Naive thymus-derived CD4-positive, alpha-beta T cell (primary cell): Measurements from ENCODE around the gene PXN. TPM values are rescaled to one million over a fixed set of nuclear protein-coding genes. Genes with fewer than 3 reads are reported as not detected.
"Not testable (repeated sequence)": the region's sequence is repeated elsewhere in the genome, so short reads cannot be mapped to it uniquely, and the experiment has no call there.

Source experiments
- ATAC-seq: fragments of 150-1000 bp; cut with Tn5 transposase; 2 replicates; pipeline ENCODE4 v1.10.0; 2021; ENCODE audit warnings: mild to moderate bottlenecking, moderate library complexity
- CTCF ChIA-PET: fragments of 350-600 bp; sonication (Branson Sonifier 250); formaldehyde crosslinking; loops from one replicate; lab custom pipeline; 2021; ENCODE audit warnings: antibody characterized with exemption; lab: Charles Lee
- POLR2A ChIA-PET: fragments of 350-600 bp; sonication (Branson Sonifier 250); formaldehyde crosslinking; loops from one replicate; lab custom pipeline; 2021; ENCODE audit warnings: antibody characterized with exemption, inconsistent platforms; lab: Charles Lee
- DNase-seq, 9 donors: peaks; one replicate each; pipeline versions ENCODE4 v3.0.0 to v3.0.0-alpha.2; 2020 to 2022; ENCODE audit warnings: mixed read lengths in 1 of 9
- H3K27ac ChIP-seq: one replicate; pipeline ENCODE4 v1.7.0; 2013; ENCODE audit warnings: mild to moderate bottlenecking, low read depth, low read length, moderate library complexity
- H3K27me3 ChIP-seq, 2 donors: one replicate each; pipeline ENCODE4 v1.7.0; 2013; ENCODE audit warnings: low read length in 2 of 2, mild to moderate bottlenecking in 2 of 2, moderate library complexity in 2 of 2; ENCODE audit not compliant: control insufficient read depth in 2 of 2, insufficient read depth in 2 of 2
- H3K36me3 ChIP-seq, 3 experiments: 1 replicate in 2 of 3; 2 replicates in 1 of 3; pipeline ENCODE4 v1.7.0; 2013; ENCODE audit warnings: low read length in 3 of 3, mild to moderate bottlenecking in 3 of 3, moderate library complexity in 1 of 3; ENCODE audit not compliant: insufficient read depth in 3 of 3, control insufficient read depth in 2 of 3
- H3K4me1 ChIP-seq, 2 donors: one replicate each; pipeline ENCODE4 v1.7.0; 2013; ENCODE audit warnings: low read length in 2 of 2, mild to moderate bottlenecking in 2 of 2, moderate library complexity in 1 of 2; ENCODE audit not compliant: control insufficient read depth in 2 of 2, insufficient read depth in 2 of 2
- H3K4me3 ChIP-seq: 2 replicates; pipeline ENCODE4 v1.7.0; 2013; ENCODE audit warnings: mild to moderate bottlenecking, low read length
- H3K9me3 ChIP-seq, 3 experiments: 1 replicate in 2 of 3; 2 replicates in 1 of 3; pipeline ENCODE4 v1.7.0; 2013; ENCODE audit warnings: low read length in 3 of 3; ENCODE audit not compliant: control insufficient read depth in 2 of 3
- H3K27ac Mint-ChIP-seq, 9 donors: one replicate each; pipeline ENCODE4 v1.8.0; 2020 to 2022; ENCODE audit warnings: mixed read lengths in 9 of 9, mild to moderate bottlenecking in 8 of 9, moderate library complexity in 5 of 9, inconsistent platforms in 2 of 9
- H3K27me3 Mint-ChIP-seq, 5 donors: one replicate each; pipeline ENCODE4 v1.8.0; 2021 to 2022; ENCODE audit warnings: mixed read lengths in 5 of 5, mild to moderate bottlenecking in 1 of 5
- H3K36me3 Mint-ChIP-seq, 5 donors: one replicate each; pipeline ENCODE4 v1.8.0; 2020 to 2022; ENCODE audit warnings: mixed read lengths in 5 of 5, mild to moderate bottlenecking in 3 of 5, inconsistent platforms in 1 of 5
- H3K4me1 Mint-ChIP-seq, 7 donors: one replicate each; pipeline ENCODE4 v1.8.0; 2020 to 2022; ENCODE audit warnings: mixed read lengths in 7 of 7, mild to moderate bottlenecking in 3 of 7, inconsistent platforms in 1 of 7
- H3K4me3 Mint-ChIP-seq, 10 donors: one replicate each; pipeline ENCODE4 v1.8.0; 2020 to 2022; ENCODE audit warnings: mild to moderate bottlenecking in 10 of 10, mixed read lengths in 10 of 10, moderate library complexity in 6 of 10, inconsistent platforms in 2 of 10
- H3K9me3 Mint-ChIP-seq, 11 donors: one replicate each; pipeline ENCODE4 v1.8.0; 2020 to 2022; ENCODE audit warnings: mixed read lengths in 11 of 11, mild to moderate bottlenecking in 4 of 11, inconsistent platforms in 1 of 11, moderate library complexity in 1 of 11
- intact Hi-C, 2 donors: fragments of 100-400 bp; cut with micrococcal nuclease; formaldehyde crosslinking; loops; one replicate each; pipeline ENCODE4 v1.15.1; 2023
- polyA plus RNA-seq, 2 donors: library from polyadenylated mRNA; unstranded; fragments of 300-500 nt; fragmentation: Illumina TruSeq; gene quantifications; one replicate each; pipeline ENCODE4 v1.2.3, GENCODE V29; 2021
- total RNA-seq, 6 experiments: library from RNA in 5 of 6; stranded (reverse) in 5 of 6; gene quantifications; 1 replicate in 5 of 6; 2 replicates in 1 of 6; pipeline ENCODE4 v1.2.3 and lab custom pipeline; 2021 to 2026

PXN gene
- total and polyA plus RNA-seq, 7 experiments from 2014 or later, result 84.3 to 202 (median 114) TPM

GRCh38 chr12:120252071-120252906, 13.2 kb downstream of the PXN start:
- Mint-ChIP-seq H3K27ac (peak overlapping the region; percentile 85 to 99 (median 95)), H3K4me3 (peak overlapping the region; percentile 72 to 93 (median 80)), H3K36me3 (peaks cover 6 to 62% (median 10%) of the 10 kb centered on the region in 5 donors), H3K4me1 (peaks cover 78 to 96% (median 88%) of the 10 kb centered on the region in 7 donors), H3K9me3 (peaks cover 0 to 3% (median 0%) of the 10 kb centered on the region in 11 donors), H3K27me3 (no peaks in the 10 kb centered on the region)
- ATAC-seq (peak; percentile 89), DNase-seq (peak in 8 of 9 donors; percentile 54 to 92 (median 88))
- ChIA-PET POLR2A (interaction anchor here (1.0 to 15.4 kb wide), 7 partner anchors 10 to 51 kb away, joined by 10 to 235 read pairs (median 62); partner anchors contain the start of genes PXN, RNU4-1, RNU4-2 and RPLP0), CTCF (interaction anchor here (4.2 to 10.8 kb wide), 3 partner anchors 12 to 23 kb away, joined by 48 to 124 read pairs (median 65); partner anchors contain the start of gene PXN)
- Histone ChIP-seq H3K4me3 (peak overlapping the region; percentile 59), H3K9me3 (no peaks in the 10 kb centered on the region), H3K36me3 (peaks cover 0 to 8% (median 2%) of the 10 kb centered on the region in 3 experiments), H3K27me3 (no peaks in the 10 kb centered on the region), H3K27ac (peak overlapping the region; percentile 82), H3K4me1 (peaks cover 82% of the 10 kb centered on the region in 2 donors)
- intact Hi-C loops, result loop anchor here (1.0 to 5.0 kb wide), 7 partner anchors 13 to 265 kb away; partner anchors contain the start of genes PXN (in 2 of the 2), RNU4-2 (in 2 of the 2), BICDL1 (in 1 of the 2) and RPLP0 (in 1 of the 2)

GRCh38 chr12:120251364-120252070, 14.0 kb downstream of the PXN start:
- ChIA-PET CTCF (interaction anchor here (0.6 to 10.8 kb wide), 5 partner anchors 11 to 71 kb away, joined by 3 to 124 read pairs (median 17); partner anchors contain the start of gene PXN), POLR2A (interaction anchor here (0.6 to 15.4 kb wide), 13 partner anchors 9 to 1985 kb away, joined by 3 to 235 read pairs (median 24); partner anchors contain the start of genes PXN, RNU4-1, RNU4-2 and RPLP0)
- H3K36me3 ChIP-seq, H3K9me3 ChIP-seq, H3K27me3 Mint-ChIP-seq, ATAC-seq, H3K27me3 ChIP-seq, H3K9me3 Mint-ChIP-seq, DNase-seq: not testable (repeated sequence)
- peaks cover 6 to 62% (median 10%) of the 10 kb centered on the region in 5 donors for H3K36me3 Mint-ChIP-seq
- H3K4me1 Mint-ChIP-seq, result peaks cover 75 to 95% (median 85%) of the 10 kb centered on the region in 7 donors
- peaks cover 81 to 84% of the 10 kb centered on the region in 2 donors for H3K4me1 ChIP-seq
- intact Hi-C loops, result loop anchor here (1.0 to 5.0 kb wide), 7 partner anchors 14 to 264 kb away; partner anchors contain the start of genes PXN (in 2 of the 2), RNU4-2 (in 2 of the 2), BICDL1 (in 1 of the 2) and RPLP0 (in 1 of the 2)
- peak overlapping the region; percentile 85 to 99 (median 95) for H3K27ac Mint-ChIP-seq
- H3K4me3 ChIP-seq, result peak overlapping the region; percentile 40
- peak overlapping the region; percentile 82 for H3K27ac ChIP-seq
- H3K4me3 Mint-ChIP-seq, result peak overlapping the region; percentile 72 to 93 (median 80)

- H3K27ac ChIP-seq, result peak overlapping the region; percentile 55
- no peak for ATAC-seq
- peak overlapping the region; percentile 88 to 99 (median 96) for H3K27ac Mint-ChIP-seq
These were observed 15.4 kb downstream of the PXN start for GRCh38 chr12:120249875-120250795.

GRCh38 chr12:120249266-120249874, 16.2 kb downstream of the PXN start:
- H3K36me3 Mint-ChIP-seq, result peaks cover 0 to 53% (median 6%) of the 10 kb centered on the region in 5 donors
- H3K9me3 ChIP-seq, result no peaks in the 10 kb centered on the region
- CTCF ChIA-PET, result interaction anchor here (2.2 to 10.8 kb wide), 5 partner anchors 11 to 28 kb away, joined by 7 to 124 read pairs (median 17); partner anchors contain the start of gene PXN
- intact Hi-C loops, result loop anchor here in 1 of 2 donors (2.0 kb wide), 1 partner anchor 15 kb away; the partner anchor contains the start of gene PXN
- H3K27ac Mint-ChIP-seq, result peak overlapping the region; percentile 73 to 99 (median 96)
- peaks cover 0 to 3% (median 0%) of the 10 kb centered on the region in 11 donors for H3K9me3 Mint-ChIP-seq
- H3K4me1 ChIP-seq, result peaks cover 66 to 74% of the 10 kb centered on the region in 2 donors
- H3K36me3 ChIP-seq, result peaks cover 0 to 2% (median 0%) of the 10 kb centered on the region in 3 experiments
- peaks cover 64 to 90% (median 78%) of the 10 kb centered on the region in 7 donors for H3K4me1 Mint-ChIP-seq
- DNase-seq, result no peak
- ATAC-seq, result no peak
- peak overlapping the region; percentile 74 to 86 (median 84) for H3K4me3 Mint-ChIP-seq
- POLR2A ChIA-PET, result interaction anchor here (0.6 to 15.4 kb wide), 9 partner anchors 8 to 287 kb away, joined by 3 to 235 read pairs (median 37); partner anchors contain the start of genes PXN, RNU4-1, RNU4-2 and RPLP0
- H3K27me3 Mint-ChIP-seq, result no peaks in the 10 kb centered on the region
- no peaks in the 10 kb centered on the region for H3K27me3 ChIP-seq
- peak overlapping the region; percentile 46 for H3K4me3 ChIP-seq
- peak overlapping the region; percentile 55 for H3K27ac ChIP-seq

More at GRCh38 chr12:120249875-120250795, 15.4 kb downstream of the PXN start:
- Mint-ChIP-seq H3K36me3 (peaks cover 6 to 56% (median 9%) of the 10 kb centered on the region in 5 donors), H3K4me1 (peaks cover 68 to 92% (median 81%) of the 10 kb centered on the region in 7 donors), H3K27me3 (no peaks in the 10 kb centered on the region), H3K9me3 (peaks cover 0 to 3% (median 0%) of the 10 kb centered on the region in 11 donors), H3K4me3 (peak overlapping the region; percentile 74 to 86 (median 84))
- ChIA-PET POLR2A (interaction anchor here (0.5 to 15.4 kb wide), 12 partner anchors 10 to 1555 kb away, joined by 3 to 235 read pairs (median 14); partner anchors contain the start of genes PXN, RNU4-1, RNU4-2 and RPLP0), CTCF (interaction anchor here (2.2 to 10.8 kb wide), 5 partner anchors 12 to 29 kb away, joined by 7 to 124 read pairs (median 17); partner anchors contain the start of gene PXN)
- peak overlapping the region; percentile 46 for H3K4me3 ChIP-seq
- intact Hi-C loops, result loop anchor here in 1 of 2 donors (2.0 to 5.0 kb wide), 2 partner anchors 15 to 263 kb away; partner anchors contain the start of genes BICDL1 and PXN
- H3K27me3 ChIP-seq, result no peaks in the 10 kb centered on the region
- peak in 1 of 9 donors; percentile 37 for DNase-seq
- peaks cover 71 to 82% of the 10 kb centered on the region in 2 donors for H3K4me1 ChIP-seq
- no peaks in the 10 kb centered on the region for H3K9me3 ChIP-seq
- H3K36me3 ChIP-seq, result peaks cover 0 to 2% (median 2%) of the 10 kb centered on the region in 3 experiments
